Retina (tissue), 1 donor: Measurements from ENCODE around the gene DNAH6.

Experiments used
- DNase-seq: peaks from one replicate; pipeline ENCODE4 v3.0.0-alpha.2; 2016

DNAH6 gene

DNA sequence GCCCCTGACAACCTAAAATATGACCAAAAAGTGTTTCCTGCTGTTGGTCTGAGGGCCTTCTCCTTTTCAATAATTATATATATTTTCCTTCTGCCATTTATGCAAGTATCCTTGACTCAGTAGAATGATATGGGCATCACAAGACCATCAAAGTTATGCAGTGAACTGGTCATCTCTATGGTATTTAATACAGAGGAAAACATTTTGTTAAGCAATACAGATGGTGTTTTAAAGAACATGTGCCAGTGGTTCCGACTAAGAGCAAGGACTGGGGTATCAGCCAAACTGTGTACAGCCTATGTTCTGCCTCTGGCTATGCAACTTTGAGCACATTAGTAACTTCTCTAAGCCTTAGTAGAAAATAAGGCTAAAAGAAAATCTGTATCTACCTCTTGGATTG lies 185.6 kb downstream of the DNAH6 start:
- DNase-seq, result no peak

DNA sequence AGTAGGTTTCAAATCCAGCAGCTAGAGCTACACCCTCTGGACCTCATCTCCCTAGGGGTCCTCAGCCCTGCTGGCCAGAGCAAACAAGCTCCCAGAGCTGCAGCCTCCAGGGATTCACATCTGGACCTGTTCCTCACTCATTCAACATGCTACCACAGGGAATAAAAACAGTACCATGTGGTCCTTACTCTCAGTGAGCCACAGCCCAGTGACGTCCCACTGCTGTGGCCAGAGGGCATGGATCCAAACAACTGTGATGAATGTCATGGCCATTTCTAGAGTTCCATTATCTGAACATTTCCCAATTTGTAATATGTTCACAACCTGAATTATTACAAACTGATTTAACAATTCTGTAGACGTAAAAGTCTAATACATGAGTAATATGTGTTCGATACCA lies 186.6 kb downstream of the DNAH6 start:
- no peak for DNase-seq

DNA sequence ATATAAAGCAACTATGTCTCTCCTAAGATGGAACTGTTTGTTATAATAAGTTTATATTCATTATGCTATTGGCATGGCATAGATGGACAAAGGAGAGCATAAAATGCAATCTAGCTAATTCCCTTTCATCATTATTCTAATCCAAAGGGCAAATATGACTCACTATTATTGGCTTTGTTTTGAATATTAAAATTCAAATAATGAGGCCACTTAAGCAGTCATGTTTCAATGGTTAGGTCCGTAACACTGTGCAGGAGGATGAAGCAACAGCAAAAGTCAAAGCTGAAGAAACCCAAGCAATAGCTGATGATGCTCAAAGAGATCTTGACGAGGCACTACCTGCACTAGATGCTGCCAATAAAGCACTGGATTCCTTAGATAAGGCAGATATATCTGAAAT lies 187.5 kb downstream of the DNAH6 start:
- no peak for DNase-seq

DNA sequence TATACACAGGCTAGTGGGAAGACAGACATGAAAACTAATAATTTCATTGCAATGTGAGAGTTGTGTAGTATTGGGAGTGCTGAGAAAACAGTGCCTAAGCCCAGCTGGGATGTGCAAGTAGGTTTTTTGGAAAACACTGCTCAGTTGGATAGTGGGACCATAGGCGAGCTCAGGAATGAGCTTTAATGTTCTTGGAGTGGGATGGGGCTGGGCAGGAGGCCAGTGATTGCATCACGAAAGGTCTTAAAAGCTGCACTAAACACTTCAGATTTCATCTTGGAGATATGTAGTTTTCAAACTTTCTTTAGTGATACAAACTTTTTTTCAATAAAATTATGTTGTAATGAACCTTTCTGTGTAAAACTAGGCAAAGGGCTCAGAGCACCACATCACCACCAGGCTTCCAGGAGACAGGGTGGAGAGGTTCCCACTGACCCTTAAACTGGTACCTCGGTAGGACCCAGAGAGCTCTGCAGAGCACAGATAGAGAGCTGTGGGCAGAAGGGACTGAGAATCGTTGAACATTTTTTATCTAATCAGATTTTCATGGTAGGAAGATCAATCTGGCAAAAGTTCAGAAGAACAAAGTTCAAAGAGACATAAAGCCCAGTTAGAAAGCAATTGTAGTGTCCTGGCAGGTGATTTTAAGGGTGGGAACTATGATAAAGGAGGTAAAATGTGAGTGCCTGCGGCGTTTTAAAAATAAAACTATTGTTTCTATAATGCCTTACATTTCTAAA lies 188.4 kb downstream of the DNAH6 start:
- DNase-seq, result no peak

DNA sequence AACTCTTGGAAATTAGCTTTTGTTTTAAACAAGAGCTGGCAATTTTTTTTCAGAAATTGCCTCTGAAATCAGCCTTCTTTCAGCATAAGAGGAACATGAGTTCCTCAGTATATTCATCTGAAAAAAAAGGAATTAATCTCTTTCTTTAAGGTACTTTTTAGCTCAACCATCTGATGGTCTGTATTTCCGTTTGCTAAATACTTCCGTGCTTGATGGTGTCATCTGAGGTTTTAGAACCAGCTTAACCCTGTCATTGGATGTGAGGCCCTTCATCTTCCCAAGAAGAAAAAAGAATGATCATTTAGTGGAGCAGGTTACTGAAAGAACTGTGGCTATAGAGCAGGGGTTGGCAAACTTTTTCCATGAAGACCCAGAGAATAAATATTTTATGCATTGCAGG lies 189.6 kb downstream of the DNAH6 start:
- no peak for DNase-seq

DNA sequence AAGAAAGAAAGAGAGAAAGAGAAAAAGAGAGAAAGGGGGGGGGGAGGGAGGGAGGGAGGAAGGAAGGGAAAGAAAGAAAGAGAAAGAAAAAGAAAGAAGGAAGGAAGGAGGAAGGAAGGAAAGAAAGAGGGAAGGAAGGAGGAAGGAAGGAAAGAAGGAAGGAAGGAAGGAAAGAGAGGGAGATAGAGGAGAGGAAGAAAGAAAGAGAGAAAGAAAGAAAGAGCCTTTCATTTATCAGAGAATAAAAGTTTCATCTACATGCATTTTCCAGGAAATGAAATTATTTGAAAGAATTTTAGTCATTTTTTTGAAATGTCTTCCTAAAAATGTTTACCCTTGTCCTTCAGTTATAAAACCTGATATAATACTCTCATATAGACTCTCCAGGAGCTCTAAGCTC lies 192.1 kb downstream of the DNAH6 start:
- no peak for DNase-seq

DNA sequence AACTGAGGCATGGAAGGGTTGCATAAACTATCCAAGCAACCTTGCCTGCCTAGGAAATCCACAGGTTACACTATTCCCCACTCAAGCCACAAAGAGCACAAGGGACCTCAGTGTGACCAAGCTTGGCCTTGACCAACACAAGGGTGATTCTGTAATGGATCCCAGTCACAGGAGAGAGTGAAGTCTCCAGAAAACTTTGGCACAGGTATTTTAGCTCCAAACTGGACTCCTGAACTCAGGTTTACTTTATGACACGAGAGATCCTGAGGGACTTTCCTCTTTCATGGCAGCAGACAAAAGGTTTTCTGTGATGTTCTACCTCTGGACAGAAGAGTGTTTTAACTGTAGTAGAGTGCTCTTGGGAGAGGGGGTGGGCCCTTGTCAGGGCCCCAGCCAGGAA lies 195.4 kb downstream of the DNAH6 start:
- DNase-seq, result no peak

DNA sequence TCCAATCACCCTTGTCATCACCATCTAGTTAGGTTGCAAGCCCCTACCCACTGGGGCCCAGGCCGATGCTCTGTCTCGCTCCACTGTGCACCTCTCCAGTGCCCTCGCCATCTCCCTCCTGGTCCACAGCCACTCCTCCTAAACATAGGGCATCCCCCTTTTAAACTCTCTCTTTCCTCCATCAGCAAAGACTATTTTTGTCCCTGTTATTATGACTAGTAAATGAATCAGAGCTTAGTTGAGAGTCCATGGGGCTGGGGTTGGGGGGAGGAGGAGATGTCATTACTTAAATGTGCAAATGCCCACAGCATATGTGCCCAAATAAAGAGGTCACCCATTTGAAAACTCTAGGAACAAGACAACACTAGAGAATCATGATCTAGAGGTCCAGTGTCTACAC lies 197.1 kb downstream of the DNAH6 start:
- no peak for DNase-seq

DNA sequence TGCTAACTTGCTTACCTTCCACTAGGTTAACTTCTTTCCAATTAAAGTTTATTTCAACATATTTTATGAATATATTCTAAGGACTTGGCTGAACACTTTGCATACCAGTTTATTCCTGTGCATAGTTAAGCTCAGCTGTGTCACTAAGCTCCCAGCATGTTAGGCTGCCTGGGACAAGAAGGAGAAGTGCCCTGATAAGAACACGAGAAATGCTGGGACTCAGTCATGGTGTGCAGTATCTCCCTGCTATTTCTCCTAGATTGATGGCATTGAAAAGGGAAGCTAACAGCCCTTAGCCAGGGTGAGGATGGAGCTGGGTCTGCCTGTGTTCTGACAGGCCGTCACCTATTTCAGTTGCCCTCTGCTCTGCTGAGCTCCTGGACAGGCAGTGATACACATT lies 200.3 kb downstream of the DNAH6 start:
- DNase-seq, result no peak

DNA sequence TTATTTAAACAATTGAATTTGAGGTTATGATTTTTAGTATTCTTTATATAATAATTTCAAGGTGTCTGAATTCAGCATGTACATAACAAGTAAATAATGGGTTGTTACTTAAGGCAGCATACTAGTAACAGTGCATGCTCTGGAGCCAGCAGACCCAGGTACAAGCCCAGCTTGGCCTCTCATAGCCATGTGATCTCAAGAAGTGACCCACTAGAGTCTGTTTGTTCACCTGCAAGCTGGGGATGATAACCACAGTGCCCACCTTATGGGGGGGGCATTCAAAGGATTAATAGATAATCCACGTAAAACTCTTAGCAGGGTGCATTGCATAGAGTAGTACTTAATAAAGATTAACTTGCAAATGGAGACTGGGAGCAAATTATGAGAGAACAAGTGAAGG lies 201.0 kb downstream of the DNAH6 start:
- no peak for DNase-seq

DNA sequence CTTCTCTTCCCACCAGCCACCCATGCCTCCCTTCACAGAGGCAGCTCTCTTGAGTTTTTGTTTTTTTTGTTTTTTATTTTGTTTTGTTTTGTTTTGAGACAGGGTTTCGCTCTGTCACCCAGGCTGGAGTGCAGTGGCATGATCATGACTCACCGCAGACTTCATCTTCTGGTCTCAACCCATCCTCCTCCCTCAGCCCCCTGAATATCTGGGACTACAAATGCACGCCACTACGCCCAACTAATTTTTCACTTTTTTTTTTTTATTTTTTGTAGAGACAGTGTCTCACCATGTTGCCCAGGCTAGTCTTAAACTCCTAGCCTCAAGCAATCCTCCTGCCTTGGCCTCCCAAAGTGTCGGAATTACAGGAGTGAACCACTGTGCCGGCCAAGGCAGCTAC lies 203.1 kb downstream of the DNAH6 start:
- no peak for DNase-seq

DNA sequence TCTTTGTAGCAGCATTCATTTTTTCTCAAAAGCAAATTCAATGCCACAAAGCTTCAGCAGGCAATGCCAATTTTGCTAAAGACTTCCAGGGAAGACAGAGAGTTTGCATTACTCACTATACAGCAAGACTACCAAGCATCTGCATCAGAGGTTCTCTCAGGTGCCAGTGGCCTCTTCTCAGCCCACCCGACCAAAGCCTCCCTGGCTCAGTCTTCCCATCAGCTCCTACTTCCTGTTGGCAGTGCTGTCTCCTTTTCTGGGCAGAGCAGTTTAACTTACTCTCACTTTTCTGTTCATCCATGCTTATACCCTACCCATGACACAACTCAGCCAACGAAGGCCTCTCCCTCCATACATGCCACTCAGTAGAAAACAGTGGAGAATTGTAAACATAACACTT lies 207.5 kb downstream of the DNAH6 start:
- no peak for DNase-seq

DNA sequence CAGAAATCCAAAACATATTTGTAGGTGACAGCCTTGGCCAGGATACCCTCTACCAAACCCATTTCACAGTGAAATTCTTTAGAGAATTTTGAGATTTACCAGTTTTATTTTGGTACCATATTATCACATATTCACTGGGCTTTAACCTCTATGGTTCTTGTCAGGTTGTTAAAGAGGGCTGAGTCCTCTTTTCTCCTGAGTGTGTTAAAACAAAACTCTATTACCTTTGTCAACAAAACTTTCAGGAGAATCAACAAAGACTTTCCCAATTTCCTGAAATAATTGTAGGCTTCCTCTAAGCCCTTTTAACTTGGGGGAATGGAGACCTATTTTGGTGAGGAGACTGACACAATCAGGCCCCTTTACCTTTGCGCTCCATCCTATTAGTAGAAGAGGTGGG lies 209.4 kb downstream of the DNAH6 start:
- DNase-seq, result no peak

DNA sequence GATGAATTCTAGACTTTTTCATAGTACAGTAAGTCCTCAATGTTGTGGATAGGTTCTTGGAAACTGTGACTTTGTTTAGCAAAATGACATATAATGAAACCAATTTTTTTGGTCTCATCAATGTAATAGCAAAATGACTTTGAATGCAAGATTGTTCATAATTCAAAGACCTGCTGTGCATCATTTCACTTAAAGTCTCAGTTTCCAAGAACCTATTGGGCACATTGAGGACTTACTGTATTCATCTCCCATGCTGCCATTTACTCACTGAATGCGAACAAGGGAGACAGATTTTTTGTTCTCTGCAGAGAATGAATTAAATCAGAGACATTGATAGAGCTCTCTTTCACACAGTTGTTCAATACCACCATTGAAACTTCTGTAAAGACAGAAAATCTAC lies 211.0 kb downstream of the DNAH6 start:
- no peak for DNase-seq

DNA sequence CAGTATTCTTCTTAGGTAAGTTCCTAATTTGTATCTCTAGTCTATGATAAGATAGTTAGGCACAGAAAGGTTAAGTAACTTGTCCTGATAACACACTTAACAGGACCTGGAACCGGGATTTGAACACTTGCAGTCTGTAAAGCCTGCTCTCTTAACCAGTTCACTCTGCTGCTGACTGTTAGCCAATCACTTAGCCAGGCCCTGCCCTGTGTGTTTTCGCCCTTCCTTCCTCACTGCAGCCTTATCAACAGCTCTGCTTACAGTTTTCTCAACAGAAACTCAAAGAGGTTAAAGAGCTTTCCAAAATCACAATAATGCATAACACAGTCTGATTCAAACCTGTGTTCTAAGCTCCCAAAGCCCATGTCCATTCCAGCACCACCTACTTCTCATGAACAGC lies 212.9 kb downstream of the DNAH6 start:
- no peak for DNase-seq

DNA sequence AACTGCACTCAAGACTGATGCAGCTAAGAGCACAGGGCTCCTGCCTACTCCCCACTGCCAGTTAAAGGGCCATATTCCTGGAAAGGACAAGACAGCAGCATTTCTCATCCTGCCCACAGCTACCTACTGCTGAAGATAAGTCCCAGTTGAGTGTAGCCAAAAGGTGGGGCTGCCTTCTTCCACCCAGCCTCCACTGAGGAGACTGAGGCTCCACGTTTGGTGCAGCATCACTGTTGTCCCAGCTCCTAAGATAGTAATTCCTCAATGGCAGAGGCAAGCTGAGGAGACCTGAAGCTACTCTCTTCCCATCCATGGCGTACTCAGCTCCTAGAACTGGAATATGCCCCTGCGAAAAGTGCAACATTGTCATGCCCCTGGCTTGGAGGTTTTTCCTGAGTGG lies 214.9 kb downstream of the DNAH6 start:
- no peak for DNase-seq

DNA sequence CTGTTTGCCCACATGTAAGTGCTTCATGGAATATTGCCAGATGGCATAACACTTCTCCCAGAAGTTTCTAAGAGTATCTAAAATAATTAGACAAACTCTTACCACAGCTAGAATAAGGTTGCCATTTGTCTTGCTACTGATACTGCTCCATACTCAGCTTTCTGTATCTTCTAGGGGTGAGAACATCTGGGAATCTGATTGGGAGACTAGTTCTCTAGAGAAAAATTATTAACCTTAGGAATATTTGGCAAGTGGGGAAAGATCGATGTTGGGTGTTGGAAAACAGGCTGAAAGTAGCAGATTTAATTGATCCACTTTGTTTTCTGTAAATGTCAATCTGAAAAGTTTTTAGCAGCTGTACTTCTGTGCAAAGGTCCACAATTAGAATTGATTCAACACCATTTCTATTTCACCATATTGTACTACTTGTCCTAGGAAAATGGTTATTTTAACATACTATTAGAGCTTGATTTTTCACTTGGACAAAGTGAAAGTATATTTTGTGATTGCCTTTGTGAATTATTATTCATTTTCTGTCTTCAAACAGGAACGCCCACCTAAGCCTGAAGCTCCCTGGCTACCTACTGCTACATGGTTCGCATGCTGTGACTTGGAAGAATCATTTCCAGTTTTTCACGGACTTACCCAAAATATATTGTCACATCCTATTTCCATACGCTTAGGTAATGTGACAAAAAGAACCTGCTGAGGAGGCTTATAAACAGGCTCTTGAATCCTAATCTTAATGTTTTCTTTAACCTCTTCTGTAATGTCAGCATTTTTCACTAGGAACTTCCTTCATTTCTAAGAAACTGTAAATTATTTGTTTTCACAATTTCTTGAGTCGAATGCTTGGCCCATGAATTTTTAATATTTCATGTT lies 216.8 kb downstream of the DNAH6 start:
- no peak for DNase-seq

DNA sequence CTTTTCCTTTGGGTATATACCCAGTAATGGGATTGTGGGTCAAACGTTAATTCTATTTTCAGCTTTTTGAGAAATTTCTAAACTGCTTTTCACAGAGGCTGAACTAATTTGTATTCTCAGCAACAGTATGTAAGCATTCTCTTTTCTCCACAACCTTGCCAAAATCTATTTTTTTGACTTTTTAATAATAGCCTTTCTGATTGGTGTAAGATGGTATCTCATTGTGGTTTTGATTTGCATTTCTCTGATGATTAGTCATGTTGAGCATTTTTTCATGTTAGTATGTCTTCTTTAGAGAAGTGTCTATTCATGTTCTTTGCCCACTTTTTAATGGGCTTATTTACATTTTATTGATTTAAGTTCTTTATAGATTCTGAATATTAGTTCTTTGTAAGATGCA lies 219.1 kb downstream of the DNAH6 start:
- no peak for DNase-seq

DNA sequence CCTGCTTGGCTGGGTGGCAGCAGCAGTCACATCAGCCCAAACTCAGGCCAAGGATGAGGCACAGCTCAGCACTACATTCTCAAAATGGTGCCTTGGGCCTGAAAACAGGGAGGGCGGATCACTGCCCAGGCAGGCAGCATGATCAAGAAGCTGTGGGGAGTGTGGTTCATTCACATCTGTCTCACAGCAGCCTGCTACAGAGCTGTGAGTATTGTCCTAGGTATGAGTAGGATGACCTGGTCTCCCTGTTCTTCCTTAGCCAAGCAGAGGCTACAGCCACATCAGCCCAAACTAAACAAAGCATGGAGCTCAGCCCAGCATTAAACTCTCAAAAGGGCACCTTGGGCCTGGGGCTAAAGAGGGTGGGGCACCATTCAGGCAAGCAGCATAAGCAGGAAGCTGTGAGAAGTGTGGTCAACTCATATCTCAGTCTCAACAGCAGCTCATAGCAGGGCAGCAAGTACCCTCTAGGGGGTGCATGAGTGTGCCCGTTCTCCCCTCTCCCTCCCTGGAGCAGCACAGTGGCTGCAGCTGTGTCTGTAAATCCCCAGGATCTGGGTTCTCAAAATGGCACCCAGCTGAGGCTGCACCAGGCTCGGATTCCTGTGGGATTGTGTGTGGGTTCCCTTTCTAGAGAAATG lies 225.0 kb downstream of the DNAH6 start:
- DNase-seq, result no peak

DNA sequence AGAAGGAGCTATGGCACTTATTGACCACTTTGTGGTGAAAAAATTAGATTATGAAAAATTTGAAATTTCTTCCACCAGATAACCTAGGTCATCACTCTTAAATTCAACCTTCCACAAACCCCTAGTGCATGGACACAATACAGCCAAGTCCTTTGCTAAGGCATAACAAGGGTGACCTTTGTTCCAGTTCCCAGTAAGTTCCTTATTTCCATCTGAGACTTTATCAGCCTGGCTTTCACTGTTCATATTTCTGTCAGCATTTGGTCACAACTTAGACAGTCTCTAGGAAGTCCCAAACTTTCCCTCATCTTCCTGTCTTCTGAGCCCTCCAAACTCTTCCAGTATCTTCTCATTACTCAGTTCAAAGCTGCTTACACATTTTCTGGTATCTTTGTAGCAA lies 232.0 kb downstream of the DNAH6 start:
- DNase-seq, result no peak

DNA sequence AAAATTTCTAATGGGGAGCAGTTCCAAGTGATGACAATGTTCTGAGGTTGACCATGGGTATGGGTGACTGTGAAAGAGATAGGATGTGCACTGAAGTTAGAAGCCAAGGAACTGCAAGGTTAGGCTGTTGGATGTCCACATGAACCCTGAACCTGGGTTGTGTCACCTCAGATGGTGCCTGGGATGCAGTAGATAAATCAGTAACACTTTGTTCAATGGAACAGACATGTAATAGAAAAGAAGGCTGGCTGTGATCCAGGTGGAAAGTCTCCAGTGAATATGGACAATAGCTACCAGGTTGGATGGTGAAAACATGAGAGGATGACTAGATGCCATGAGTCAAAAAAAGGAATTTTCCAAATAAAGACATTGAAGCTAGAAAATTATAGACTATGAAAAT lies 233.1 kb downstream of the DNAH6 start:
- DNase-seq, result no peak

DNA sequence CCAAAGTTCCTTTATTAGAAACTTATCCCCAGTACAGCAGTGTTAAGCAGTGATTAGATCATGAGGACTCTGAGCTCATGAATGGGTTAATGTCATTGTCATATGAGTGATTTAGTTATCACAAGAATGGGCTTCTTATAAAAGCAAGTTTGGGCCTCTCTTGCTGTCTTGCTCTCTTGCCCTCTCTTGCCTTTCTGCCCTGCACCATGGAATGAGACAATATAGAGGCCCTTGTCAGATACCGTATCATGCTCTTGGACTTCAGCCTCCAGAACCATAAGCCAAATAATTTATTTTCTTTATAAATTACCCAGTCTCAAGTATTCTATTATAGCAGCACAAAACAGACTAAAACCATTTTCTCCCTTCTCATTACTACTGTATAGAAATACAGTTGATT lies 238.8 kb downstream of the DNAH6 start:
- no peak for DNase-seq

DNA sequence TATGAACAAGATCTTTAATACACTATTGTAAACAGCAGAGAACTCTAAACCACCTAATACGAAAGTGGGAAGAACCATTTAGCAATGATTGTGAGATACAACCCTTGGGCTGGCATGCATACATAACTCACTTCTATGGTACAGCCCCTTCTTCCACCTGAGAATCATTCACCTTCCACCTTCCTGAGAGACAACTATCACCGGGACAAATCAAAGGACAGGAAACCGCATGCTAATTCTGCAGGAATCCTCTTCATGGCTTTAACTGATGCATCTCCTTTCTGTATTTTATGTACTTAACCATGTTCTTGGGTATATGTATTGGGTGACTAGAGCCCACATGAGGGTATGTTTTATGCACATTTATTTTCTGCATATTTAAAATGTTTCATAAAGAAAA lies 241.3 kb downstream of the DNAH6 start:
- no peak for DNase-seq

DNA sequence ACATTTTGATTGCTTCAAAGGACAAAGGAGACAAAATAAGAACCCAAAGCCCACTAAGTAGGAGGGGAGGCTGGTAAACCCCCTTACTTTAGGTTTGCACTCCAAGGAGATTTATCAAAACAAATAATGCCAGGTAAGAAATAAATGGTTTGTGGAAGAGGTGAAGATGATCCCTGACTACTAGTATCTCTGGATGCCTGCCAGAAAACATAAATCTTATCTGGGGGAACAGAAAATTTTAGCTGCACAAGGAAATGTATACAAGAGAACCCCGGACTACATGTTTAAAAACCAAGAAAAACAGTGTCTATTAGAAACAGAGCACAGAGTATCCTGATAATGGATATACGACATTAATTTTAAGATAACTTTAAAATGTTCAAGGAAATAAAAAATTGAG lies 250.5 kb downstream of the DNAH6 start:
- DNase-seq, result no peak
